ENCODE results near the gene GPR101.

The GPR101 gene, protein sequence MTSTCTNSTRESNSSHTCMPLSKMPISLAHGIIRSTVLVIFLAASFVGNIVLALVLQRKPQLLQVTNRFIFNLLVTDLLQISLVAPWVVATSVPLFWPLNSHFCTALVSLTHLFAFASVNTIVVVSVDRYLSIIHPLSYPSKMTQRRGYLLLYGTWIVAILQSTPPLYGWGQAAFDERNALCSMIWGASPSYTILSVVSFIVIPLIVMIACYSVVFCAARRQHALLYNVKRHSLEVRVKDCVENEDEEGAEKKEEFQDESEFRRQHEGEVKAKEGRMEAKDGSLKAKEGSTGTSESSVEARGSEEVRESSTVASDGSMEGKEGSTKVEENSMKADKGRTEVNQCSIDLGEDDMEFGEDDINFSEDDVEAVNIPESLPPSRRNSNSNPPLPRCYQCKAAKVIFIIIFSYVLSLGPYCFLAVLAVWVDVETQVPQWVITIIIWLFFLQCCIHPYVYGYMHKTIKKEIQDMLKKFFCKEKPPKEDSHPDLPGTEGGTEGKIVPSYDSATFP

DNA sequence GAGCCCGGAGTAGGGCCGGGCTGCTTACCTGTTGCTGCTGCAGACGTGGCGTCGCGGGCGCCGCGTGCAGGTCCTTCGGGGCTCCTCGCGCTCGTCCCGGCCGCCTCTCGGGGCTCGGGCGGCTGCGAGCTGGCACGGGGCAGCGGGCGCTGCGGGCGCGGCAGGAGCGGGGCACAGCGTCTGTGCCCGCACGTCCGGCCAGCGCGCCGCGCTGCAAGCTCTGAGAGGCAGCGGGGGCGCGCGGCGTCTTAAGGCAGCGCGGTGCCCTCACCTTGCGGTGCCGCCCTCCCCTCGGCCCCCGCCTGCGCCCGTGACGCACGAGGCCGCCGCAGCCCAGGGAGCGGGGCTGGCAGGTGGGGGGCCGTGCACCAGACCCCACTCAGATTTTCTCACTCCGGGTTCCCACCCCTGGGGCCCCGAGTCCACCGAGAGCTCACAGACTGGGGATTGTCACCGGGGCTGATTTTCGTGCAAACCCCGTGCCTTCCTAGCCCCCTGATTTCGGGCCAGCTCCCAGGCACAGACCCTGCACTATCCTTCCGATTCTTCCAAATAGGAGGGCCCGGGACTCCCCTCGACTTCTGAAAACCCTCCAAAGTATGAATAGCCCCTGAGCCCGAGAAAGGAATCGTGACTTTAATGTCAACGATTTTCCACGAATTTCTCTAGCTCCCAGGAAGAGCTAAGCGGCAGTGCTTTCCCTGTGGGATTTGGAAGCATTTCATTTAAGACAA lies at the start of gene GPR101:
Gene GPR101, minus strand, starts transcription at position 222 of the 734 bp plus-strand sequence. CDS start 2,321 bp downstream, outside the sequence.
- DNase-seq (ENCODE audit: low read depth), result no peak

DNA sequence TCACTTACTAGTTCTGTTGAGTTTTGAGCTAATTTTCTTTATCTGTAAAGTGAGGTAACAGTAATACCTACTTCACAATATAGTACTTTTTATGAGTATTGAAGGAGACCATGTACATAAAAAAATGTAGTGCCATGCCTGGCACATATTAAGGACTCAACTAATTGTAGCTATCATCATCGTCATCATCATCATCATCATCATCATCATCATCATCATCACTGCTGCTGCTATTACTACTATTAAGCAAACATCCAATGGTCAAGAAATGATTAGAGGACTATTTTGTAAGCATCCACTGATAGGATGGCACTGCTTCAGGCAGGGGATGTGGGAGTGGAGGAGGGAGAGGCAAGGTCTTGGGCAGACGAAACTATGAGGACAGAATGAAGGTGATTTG lies 47.4 kb upstream of the GPR101 start:
- DNase-seq (ENCODE audit: low read depth), result no peak

DNA sequence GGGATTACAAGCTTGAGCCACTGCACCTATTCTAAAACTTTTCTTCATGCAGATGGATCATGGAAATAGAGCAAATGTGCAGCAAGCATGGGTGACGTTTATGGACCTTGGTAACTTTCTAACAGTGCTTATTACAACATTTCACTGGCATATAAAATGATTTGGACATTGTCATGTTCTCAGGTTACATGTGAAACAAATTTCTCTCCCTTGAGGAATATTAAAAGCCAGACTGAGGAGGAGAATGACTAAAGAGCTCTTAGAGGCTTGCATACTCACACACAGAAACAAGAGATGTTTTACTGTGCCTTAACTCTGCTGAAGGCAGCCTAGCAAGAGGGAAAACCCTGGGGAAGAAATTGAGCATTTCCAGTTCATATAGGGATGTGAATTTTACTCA lies 38.6 kb upstream of the GPR101 start:
- DNase-seq (ENCODE audit: low read depth), result no peak

DNA sequence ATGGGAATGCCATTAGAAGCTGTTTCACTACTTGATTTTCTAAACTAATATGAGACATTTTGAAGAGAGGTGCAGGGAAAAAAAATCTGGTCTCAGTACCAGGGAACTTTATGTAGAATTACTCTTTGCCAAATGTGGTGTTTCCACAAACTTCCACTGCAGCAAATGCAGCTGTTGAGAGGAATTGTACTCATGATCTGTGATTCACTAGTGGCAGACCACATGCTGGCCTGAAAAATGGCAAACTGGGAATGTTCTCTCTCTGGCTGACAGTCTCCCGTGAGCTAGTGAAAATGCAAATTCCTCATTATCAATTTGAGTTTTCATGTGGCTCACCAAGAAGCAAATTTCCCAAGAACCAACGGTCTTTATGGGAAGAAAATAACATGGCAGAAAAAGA lies 37.8 kb upstream of the GPR101 start:
- DNase-seq (ENCODE audit: low read depth), result no peak

DNA sequence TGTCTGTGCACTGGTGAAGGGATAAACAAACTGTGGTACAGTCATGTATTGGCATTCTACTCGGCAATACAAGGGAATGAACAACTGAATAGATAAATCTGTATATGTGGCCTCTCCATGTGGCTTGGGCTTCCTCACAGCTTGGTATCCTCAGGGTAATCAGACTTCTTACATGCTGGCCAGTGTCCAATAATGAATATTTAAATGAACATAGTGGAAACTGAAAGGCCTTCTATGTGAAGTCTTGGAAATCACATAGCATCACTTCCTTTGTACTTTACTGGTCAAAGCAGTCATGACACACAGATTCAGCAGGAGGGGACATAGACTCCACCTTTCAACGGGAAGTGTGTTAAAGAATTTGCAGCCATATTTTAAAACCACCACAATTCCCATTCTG lies 33.4 kb upstream of the GPR101 start:
- no peak for DNase-seq (ENCODE audit: low read depth)

DNA sequence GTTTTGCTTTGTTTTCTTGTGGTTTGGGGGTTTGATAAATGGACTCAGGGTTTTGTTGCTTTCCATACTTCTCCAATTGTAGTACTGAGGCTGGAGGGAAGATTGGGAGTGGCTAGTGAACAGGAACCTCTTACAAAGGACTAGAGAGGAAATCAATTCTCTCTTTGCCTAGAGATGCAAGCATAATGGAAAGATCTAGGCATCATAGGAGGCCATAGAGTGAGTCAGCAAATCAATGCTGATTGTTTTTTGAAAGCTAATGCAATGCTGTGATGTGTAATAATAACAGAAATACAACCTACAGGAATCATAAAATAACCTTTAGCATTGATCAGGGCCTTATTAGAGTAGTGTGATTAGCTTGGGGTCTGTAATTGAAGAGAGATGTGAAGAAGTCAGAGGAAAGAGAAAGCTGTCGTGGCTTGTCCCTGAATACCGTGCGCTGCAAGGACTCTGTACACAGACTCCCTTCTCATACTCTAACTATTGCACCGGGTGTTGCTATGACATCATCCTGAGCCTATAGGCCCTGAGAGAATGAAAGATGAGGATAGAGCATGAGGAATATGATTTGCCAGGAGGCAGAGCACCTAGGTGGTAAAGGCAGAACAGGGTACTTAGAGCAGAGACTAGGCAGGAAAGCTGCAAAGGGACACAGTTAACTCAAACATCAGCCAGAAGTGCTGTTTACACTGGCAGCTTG lies 29.3 kb upstream of the GPR101 start:
- no peak for DNase-seq (ENCODE audit: low read depth)

DNA sequence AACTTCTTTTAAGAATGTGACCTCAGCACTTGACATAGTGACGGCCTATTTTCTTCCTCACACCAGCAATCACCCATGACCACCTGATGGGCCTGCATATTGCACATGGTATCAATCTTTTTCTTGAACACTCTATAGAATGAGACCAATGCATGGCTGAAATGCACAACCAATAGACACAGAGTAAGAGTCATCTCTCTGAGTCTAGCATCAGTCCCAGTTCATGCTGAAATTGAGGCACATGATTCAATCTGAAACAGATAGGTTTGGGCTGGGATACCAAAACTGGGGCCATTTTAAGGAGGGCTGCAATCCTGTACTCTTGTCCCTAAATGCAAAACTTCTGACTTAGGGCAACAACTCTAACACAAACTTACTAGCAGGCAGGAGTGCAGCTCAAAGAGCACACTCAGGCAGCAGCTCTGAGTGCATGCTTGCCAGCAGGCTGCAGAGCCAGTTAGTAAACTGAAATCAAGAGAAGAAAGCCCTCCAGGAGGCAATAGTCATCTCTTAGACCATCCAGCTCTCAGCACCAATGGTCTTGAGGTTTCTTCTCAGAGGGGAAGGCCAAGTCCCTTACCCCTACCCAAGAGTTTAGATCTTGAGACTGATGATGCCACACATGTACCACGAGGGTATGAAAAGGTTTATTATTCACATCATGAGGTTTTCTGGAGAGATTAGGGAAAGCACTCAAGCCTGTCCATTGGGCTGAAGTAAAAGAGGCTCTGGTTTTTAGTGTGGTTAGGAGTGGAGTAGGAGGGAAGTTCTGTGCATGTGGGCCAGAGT lies 24.7 kb upstream of the GPR101 start:
- DNase-seq (ENCODE audit: low read depth), result no peak

DNA sequence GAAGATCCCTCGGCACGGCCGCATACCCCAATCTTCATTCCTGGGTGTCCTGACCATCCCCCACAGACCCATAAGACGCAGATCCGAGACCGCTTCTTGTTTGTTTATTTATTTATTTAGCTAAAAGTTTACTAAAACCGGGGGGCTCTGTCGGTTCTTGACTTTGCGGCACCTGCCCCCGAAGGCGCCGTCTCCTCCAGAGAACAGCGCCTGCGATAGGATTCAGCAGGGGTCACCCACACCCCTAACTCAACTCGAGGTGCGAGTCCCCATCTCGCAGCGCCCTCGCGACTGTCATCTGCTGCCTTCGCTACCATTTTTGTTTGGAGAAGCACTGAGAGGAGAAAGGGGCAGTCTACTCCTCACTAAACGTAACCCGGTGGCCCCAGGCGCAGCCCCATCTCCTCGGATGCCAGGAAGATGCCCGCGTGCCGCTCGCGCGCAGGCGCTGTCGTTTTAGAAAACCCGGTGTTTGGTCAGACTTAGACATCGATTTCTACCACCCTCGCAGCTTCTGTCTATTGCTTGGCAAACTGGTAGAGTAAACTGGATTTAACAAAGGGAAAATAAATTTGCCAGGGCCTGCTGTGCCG lies 18.9 kb upstream of the GPR101 start:
- no peak for DNase-seq (ENCODE audit: low read depth)

DNA sequence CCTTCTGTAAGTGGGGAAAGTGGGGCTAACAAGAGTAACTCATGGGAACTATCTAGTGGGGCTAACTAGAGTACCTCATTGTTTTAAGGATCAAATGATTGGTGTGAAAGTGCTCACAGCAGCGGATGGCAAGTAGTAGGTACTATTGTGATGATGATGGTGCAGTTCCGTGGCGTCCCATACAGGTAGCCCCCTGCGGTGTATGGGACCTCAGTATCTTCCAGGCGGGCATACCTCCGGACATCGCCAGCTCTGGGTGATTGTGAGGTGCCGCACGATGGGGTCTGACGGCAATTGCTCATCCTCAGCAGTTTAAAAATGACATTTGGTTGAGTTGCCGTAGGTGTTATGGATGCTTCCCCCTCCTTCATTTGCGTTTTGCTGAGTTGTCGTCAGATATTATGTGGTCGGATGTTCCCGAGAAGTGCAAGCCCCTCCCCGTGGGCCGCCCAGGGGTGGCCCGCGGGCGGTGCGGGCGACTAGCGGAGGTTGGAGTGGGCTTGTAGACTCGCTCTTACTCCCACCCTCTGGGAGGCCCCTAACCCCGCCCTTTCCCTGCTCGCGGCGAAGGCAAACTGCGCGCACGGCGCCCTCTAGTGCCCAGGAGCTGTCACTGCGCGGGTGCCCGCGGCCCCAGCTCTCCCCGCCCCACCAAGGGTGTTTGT lies 18.3 kb upstream of the GPR101 start:
- DNase-seq (ENCODE audit: low read depth), result peak; percentile 20

DNA sequence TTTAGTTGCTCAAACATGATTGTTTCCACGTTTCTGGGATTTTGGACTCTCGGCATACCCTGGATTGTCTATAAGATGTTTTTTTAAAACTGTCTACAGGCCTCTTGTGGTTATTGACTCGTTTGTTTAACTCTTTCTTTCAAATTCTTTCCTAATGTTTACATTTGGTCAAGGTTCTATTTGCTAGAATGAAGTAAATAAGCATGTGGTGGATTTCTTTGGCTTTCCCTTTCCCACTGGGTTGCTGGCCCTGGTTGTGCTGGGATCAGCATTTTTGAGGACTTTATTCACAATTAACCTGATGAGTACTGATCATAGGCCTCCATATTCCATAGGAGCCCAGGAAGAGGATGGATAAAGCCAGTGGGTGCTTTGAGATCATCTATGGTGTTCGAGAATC lies 11.1 kb upstream of the GPR101 start:
- no peak for DNase-seq (ENCODE audit: low read depth)

DNA sequence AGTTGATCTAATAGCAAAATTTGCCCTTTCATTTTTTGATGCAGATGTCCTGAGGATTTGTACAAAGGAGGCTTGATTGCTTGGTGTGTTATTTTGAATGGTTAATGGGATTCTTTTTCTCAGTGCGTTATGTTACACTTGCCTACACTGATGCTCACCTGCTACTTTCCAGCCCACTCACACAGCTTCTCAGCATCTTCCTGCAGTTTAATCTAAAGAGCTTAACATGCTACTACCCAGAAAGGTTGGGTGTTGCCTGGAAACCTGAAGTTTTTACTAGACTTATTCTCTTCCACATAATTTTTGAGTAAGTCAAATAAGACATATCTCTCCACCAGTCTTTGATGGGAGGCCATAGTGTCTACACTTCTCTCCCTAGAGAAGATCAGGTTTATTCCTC lies 9.9 kb upstream of the GPR101 start:
- no peak for DNase-seq (ENCODE audit: low read depth)

DNA sequence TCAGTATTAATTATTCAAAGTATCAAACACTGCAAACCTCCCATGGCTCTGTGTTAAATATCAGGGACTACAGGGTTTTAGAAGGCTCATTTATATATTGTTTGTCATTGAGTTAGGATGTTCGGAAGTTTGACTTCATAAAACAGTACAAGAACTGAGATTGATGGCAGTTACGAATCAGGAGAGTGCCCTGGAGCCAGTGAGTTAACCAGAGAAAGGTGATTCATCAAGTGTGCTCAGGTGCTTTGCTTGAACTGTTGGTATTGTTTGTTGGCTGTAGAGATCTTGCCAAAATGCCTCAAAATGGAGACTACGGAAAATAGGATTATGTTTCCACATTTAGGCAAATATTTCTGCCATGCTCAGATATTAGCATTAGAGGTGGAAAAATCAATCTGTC lies 7.5 kb upstream of the GPR101 start:
- DNase-seq (ENCODE audit: low read depth), result no peak

DNA sequence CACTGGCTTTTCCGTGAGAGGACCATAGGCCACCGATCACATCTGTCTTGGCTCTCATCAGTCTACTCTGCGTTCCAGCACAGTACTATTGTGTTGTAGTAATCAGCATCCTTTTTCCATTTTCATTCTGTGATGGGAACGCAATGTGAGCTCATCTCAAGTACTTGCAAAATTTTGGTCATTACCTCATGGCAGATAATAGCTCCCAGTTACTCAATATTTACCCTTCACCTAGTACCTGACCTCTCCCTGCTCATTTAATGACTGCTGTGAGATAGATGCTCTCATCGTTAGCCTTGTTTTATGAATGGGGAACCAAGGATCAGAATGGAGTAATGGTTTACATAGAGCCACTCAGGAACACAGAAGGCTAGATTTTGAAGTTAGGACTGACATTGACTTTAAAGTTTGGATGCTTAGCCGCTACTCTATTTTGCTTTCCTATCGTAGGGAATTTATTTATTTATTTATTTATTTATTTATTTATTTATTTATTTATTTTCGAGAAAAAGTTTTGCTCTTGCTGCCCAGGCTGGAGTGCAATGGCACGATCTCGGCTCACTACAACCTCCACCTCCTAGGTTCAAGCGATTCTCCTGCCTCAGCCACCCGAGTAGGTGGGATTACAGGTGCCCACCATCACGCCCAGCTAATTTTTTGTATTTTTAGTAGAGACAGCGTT lies 6.5 kb upstream of the GPR101 start:
- no peak for DNase-seq (ENCODE audit: low read depth)

DNA sequence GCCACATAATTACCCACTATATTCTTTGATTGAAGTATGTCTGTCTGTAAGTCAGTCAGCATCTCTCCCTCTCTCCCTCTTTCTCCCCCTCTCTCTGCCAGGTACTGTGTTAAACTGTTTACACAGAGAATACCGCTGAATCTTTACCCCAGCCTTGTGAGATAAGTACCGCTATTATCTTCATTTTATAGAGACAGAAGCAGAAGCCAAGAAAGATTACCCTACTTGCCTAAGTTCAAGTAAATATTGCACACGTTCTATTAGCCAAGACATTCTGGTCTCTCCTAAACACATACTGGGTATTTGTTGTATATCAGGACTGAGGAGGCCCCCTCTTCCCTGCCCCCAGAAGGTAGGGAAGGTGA lies 695 bp upstream of the GPR101 start:
- DNase-seq (ENCODE audit: low read depth), result no peak

DNA sequence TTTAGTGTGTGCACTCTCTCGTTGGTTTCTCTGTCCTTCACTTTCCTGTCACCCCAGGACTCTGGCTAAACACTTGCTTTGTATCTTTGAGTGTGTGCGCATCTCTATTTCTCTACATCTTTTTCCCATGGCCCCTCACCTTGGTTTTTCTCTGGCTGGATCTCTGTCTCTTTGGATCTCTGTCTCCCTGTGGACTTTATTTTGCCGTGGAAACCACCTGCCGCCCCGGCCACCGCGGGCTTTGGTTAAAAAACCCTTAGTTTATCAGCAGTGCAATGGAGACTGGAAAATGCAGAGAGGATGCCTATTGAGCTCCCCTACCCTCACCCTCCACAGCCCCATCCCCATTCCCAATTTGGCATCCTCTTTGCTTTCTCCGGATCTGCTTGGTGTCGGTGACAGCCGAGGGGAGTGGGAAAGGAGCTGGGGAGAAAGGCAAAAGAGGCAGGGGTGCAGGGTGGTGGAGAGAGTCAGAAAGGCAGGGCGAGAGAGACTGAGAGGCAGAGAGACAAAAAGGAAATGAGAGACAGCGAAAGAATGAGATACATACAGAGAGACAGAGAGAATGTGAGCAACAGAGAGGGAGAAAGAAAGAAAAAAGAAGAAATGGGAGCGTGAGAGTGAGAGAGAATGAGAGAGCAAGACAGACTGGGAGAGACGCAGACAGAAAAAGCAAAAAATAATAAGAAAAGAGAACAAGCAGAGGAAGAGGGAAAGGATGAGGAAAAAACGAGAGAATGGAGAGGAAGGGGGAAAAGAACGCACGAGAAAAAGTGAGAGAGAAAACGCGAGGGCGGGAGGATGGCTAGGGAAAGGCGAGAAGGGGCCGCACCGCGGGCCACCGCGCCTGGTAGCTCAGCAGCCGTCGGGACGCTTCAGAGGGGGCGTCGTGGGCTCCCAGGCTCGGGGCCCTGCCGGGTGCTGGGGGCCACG lies 688 bp downstream of the GPR101 start:
- DNase-seq (ENCODE audit: low read depth), result no peak

DNA sequence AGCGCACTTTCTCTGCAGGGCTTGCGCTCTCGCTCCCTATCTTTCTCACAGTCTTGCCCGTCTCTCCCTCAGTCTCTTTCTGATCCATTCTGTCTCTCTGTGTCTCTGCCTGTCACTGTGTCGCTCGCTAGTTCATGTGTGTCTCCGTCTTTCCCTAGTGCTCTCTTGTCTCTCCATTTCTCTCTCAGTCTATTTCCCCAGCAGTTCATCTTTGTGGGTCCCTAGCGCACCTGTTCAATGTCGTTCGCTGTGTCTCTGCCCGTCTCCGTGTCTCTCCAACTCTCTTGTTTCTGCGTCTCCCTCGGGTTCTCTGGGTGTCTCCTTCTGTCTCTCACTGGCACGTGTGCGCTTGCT lies 1.5 kb downstream of the GPR101 start:
- no peak for DNase-seq (ENCODE audit: low read depth)

DNA sequence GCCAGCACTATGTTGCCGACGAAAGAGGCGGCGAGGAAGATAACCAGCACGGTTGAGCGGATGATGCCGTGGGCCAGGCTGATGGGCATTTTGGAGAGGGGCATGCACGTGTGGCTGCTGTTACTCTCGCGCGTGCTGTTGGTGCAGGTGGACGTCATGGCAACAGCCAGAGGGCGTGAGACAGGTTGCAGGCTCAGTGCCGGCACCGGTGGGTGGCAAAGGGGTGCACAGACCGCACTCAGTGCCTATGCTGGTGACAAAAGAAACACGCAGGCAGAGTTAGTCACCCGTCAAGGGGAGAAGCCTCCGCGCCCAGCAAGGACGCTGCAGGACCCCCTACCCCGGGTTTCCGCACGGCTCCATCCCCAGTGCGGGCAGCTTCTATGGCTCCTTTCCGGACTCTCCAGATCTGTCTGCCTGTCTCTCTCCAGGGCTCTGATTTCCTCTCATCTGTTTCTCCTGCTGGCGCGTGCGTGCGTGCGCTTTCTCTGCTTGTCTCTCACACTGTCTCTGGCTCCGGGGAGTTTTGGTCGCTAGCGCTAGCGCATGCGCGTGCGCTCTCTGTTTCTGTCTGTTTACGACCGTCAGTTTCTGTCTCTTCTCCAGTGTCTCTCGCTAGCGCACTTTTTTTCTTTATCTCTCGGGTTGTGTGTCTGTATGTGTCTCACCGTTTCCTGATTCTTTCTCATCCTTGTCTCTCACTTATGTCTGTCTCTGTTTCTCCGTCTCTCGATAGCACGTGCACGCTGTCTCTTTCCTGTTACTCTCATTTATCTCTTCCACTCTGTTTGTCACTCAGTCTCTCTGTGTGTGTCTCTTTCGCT lies 2.1 kb downstream of the GPR101 start:
- DNase-seq (ENCODE audit: low read depth), result no peak

DNA sequence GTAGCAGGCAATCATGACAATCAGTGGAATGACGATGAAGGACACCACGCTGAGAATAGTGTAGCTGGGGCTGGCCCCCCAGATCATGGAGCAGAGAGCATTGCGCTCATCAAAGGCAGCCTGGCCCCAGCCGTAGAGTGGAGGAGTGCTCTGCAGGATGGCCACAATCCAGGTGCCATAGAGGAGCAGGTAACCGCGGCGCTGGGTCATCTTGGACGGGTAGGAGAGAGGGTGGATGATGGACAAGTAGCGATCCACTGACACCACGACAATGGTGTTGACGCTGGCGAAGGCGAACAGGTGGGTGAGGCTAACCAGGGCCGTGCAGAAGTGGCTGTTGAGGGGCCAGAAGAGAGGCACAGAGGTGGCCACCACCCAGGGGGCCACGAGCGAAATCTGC lies 2.8 kb downstream of the GPR101 start:
- no peak for DNase-seq (ENCODE audit: low read depth)

DNA sequence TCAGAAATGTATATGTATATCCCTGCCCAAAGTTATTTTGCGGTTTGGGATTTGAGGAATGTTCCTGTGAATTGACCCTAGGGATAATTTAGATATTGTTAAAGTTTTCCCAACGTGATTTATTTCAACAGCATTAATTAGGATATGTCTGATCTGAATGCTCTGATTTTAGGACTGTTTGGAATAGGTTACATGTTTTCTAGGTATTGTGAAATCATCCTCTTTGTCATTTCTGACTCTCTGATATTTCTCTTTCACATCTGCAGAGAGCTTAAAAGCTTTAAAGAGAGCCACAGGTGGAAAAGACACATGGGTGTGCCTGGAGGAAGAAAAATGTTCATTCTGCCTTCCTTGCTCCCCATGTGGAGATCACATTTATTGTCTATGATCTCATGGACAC lies 5.1 kb downstream of the GPR101 start:
- DNase-seq (ENCODE audit: low read depth), result no peak

All from CMK (cell line).